ENCODE results near the gene CCNDBP1. TPM values are rescaled to one million over a fixed set of nuclear protein-coding genes. Genes with fewer than 3 reads are reported as not detected.

CCNDBP1 gene
- total RNA-seq, 1 donor from 2014 or later: 61.8 TPM

- Histone ChIP-seq H3K27me3 (ENCODE audit: control insufficient read depth, insufficient read depth, low read length) (peaks cover 33% of the 10 kb centered on the region), H3K36me3 (ENCODE audit: control insufficient read depth, insufficient read depth, low read length) (no peaks in the 10 kb centered on the region), H3K4me3 (ENCODE audit: low read depth, low read length) (no peak overlapping the region)
- no peak for TF ChIP-seq CTCF (IDR thresholded peaks at IDR 0.05; ENCODE audit: insufficient read depth, low read length, poor library complexity, severe bottlenecking)
- no peak for DNase-seq (ENCODE audit: low read depth)
Measured at GRCh38 chr15:43210172-43210745, 25.1 kb downstream of the CCNDBP1 start.

GRCh38 chr15:43210807-43211206, 25.6 kb downstream of the CCNDBP1 start:
- no peak for TF ChIP-seq CTCF (IDR thresholded peaks at IDR 0.05; ENCODE audit: insufficient read depth, low read length, poor library complexity, severe bottlenecking)
- H3K36me3 ChIP-seq (ENCODE audit: control insufficient read depth, insufficient read depth, low read length): no peaks in the 10 kb centered on the region
- no peak overlapping the region for H3K4me3 ChIP-seq (ENCODE audit: low read depth, low read length)
- H3K27me3 ChIP-seq (ENCODE audit: control insufficient read depth, insufficient read depth, low read length): peaks cover 33% of the 10 kb centered on the region
- no peak for DNase-seq (ENCODE audit: low read depth)

GRCh38 chr15:43211224-43211735, 26.1 kb downstream of the CCNDBP1 start:
- no peak overlapping the region for H3K4me3 ChIP-seq (ENCODE audit: low read depth, low read length)
- no peaks in the 10 kb centered on the region for H3K36me3 ChIP-seq (ENCODE audit: control insufficient read depth, insufficient read depth, low read length)
- DNase-seq (ENCODE audit: low read depth): no peak
- H3K27me3 ChIP-seq (ENCODE audit: control insufficient read depth, insufficient read depth, low read length): peaks cover 31% of the 10 kb centered on the region
- TF ChIP-seq CTCF (IDR thresholded peaks at IDR 0.05; ENCODE audit: insufficient read depth, low read length, poor library complexity, severe bottlenecking): no peak

GRCh38 chr15:43212299-43212698, 27.1 kb downstream of the CCNDBP1 start:
- no peak for TF ChIP-seq CTCF (IDR thresholded peaks at IDR 0.05; ENCODE audit: insufficient read depth, low read length, poor library complexity, severe bottlenecking)
- DNase-seq (ENCODE audit: low read depth): no peak
- Histone ChIP-seq H3K36me3 (ENCODE audit: control insufficient read depth, insufficient read depth, low read length) (no peaks in the 10 kb centered on the region), H3K4me3 (ENCODE audit: low read depth, low read length) (no peak overlapping the region), H3K27me3 (ENCODE audit: control insufficient read depth, insufficient read depth, low read length) (peaks cover 25% of the 10 kb centered on the region)

- H3K36me3 ChIP-seq (ENCODE audit: control insufficient read depth, insufficient read depth, low read length): no peaks in the 10 kb centered on the region
- no peak for DNase-seq (ENCODE audit: low read depth)
- H3K27me3 ChIP-seq (ENCODE audit: control insufficient read depth, insufficient read depth, low read length): peaks cover 23% of the 10 kb centered on the region
- no peak overlapping the region for H3K4me3 ChIP-seq (ENCODE audit: low read depth, low read length)
- TF ChIP-seq CTCF (IDR thresholded peaks at IDR 0.05; ENCODE audit: insufficient read depth, low read length, poor library complexity, severe bottlenecking): no peak
Measured at GRCh38 chr15:43212951-43213350, 27.7 kb downstream of the CCNDBP1 start.

GRCh38 chr15:43213466-43213865, 28.3 kb downstream of the CCNDBP1 start:
- no peak for DNase-seq (ENCODE audit: low read depth)
- Histone ChIP-seq H3K36me3 (ENCODE audit: control insufficient read depth, insufficient read depth, low read length) (no peaks in the 10 kb centered on the region), H3K4me3 (ENCODE audit: low read depth, low read length) (no peak overlapping the region), H3K27me3 (ENCODE audit: control insufficient read depth, insufficient read depth, low read length) (peaks cover 22% of the 10 kb centered on the region)
- TF ChIP-seq CTCF (IDR thresholded peaks at IDR 0.05; ENCODE audit: insufficient read depth, low read length, poor library complexity, severe bottlenecking): no peak
